ENCODE results near the gene PLIN5. TPM values are rescaled to one million over a fixed set of nuclear protein-coding genes. Genes with fewer than 3 reads are reported as not detected.

PLIN5 gene
- total and polyA plus RNA-seq, 2 experiments from 2014 or later: 5.8 to 6.4 TPM

- H3K27ac ChIP-seq: no peak within 1 kb of the TSS
- H3K4me2 ChIP-seq: peak within 1 kb of the TSS; percentile 72
- WGBS (ENCODE audit: low lambda C conversion rate, missing lambda C conversion rate): 94% methylated on average over 13 of the region's 13 CpGs
- no peaks in the 10 kb centered on the region for H4K20me1 ChIP-seq (ENCODE audit: insufficient read depth, poor library complexity, severe bottlenecking)
- TF ChIP-seq CTCF (IDR thresholded peaks at IDR 0.05; ENCODE audit: poor library complexity): no peak
- no peak for TF ChIP-seq EZH2phosphoT487 (IDR thresholded peaks at IDR 0.05; ENCODE audit: low read depth, severe bottlenecking, unreplicated experiment)
- H3K27me3 ChIP-seq: no peaks in the 10 kb centered on the region
- no peaks in the 10 kb centered on the region for H3K9me3 ChIP-seq (ENCODE audit: low read depth)
- H3K4me3 ChIP-seq: no peak within 1 kb of the TSS
- peak; percentile 2 for DNase-seq (ENCODE audit: low spot score)
- H3K36me3 ChIP-seq (replicated peaks; ENCODE audit: insufficient read depth, low read depth): no peaks in the 10 kb centered on the region
- no peak within 1 kb of the TSS for H2AFZ ChIP-seq
- H3K79me2 ChIP-seq: no peaks in the 10 kb centered on the region
- no peaks in the 10 kb centered on the region for H3K9me2 ChIP-seq (replicated peaks; ENCODE audit: insufficient read depth)
- no peaks in the 10 kb centered on the region for H3K4me1 ChIP-seq (ENCODE audit: insufficient read depth)
Measured at GRCh38 chr19:4559569-4559968, 24.5 kb upstream of the PLIN5 start, which contains the start of gene SEMA6B. Gene SEMA6B (minus strand): TSS chr19:4559684. CDS start chr19:4558457, 1,227 bp downstream.

- H3K36me3 ChIP-seq (replicated peaks; ENCODE audit: insufficient read depth, low read depth): no peaks in the 10 kb centered on the region
- H3K4me3 ChIP-seq: no peak overlapping the region
- H3K4me1 ChIP-seq (ENCODE audit: insufficient read depth): no peaks in the 10 kb centered on the region
- H2AFZ ChIP-seq: no peak overlapping the region
- H3K9me3 ChIP-seq (ENCODE audit: low read depth): no peaks in the 10 kb centered on the region
- no peaks in the 10 kb centered on the region for H3K27me3 ChIP-seq
- H3K4me2 ChIP-seq: peak overlapping the region; percentile 72
- no peaks in the 10 kb centered on the region for H4K20me1 ChIP-seq (ENCODE audit: insufficient read depth, poor library complexity, severe bottlenecking)
- WGBS (ENCODE audit: low lambda C conversion rate, missing lambda C conversion rate): 35% methylated on average over 34 of the region's 44 CpGs
- H3K27ac ChIP-seq: no peak overlapping the region
- no peaks in the 10 kb centered on the region for H3K9me2 ChIP-seq (replicated peaks; ENCODE audit: insufficient read depth)
- DNase-seq (ENCODE audit: low spot score): peak; percentile 52
- TF ChIP-seq CTCF (IDR thresholded peaks at IDR 0.05; ENCODE audit: poor library complexity) (peak; percentile 95), EZH2 (IDR thresholded peaks at IDR 0.05; ENCODE audit: borderline replicate concordance) (no peak)
- no peaks in the 10 kb centered on the region for H3K79me2 ChIP-seq
Measured at GRCh38 chr19:4557971-4558941, 23.2 kb upstream of the PLIN5 start.

GRCh38 chr19:4557144-4557970 is 22.3 kb upstream of the PLIN5 start:
- H3K4me2 ChIP-seq: no peak overlapping the region
- no peaks in the 10 kb centered on the region for H3K79me2 ChIP-seq
- H3K36me3 ChIP-seq (replicated peaks; ENCODE audit: insufficient read depth, low read depth): no peaks in the 10 kb centered on the region
- no peaks in the 10 kb centered on the region for H3K27me3 ChIP-seq
- DNase-seq (ENCODE audit: low spot score): peak; percentile 12
- no peak overlapping the region for H2AFZ ChIP-seq
- WGBS (ENCODE audit: low lambda C conversion rate, missing lambda C conversion rate): 91% methylated on average over 30 of the region's 33 CpGs
- H3K27ac ChIP-seq: no peak overlapping the region
- no peaks in the 10 kb centered on the region for H4K20me1 ChIP-seq (ENCODE audit: insufficient read depth, poor library complexity, severe bottlenecking)
- no peak for TF ChIP-seq CTCF (IDR thresholded peaks at IDR 0.05; ENCODE audit: poor library complexity)
- no peak for TF ChIP-seq EZH2 (IDR thresholded peaks at IDR 0.05; ENCODE audit: borderline replicate concordance)
- TF ChIP-seq EZH2phosphoT487 (IDR thresholded peaks at IDR 0.05; ENCODE audit: low read depth, severe bottlenecking, unreplicated experiment): no peak
- no peak overlapping the region for H3K4me3 ChIP-seq
- H3K9me3 ChIP-seq (ENCODE audit: low read depth): no peaks in the 10 kb centered on the region
- H3K4me1 ChIP-seq (ENCODE audit: insufficient read depth): no peaks in the 10 kb centered on the region
- H3K9me2 ChIP-seq (replicated peaks; ENCODE audit: insufficient read depth): no peaks in the 10 kb centered on the region
